ENCODE data around the gene JAG1.

The JAG1 gene

DNA sequence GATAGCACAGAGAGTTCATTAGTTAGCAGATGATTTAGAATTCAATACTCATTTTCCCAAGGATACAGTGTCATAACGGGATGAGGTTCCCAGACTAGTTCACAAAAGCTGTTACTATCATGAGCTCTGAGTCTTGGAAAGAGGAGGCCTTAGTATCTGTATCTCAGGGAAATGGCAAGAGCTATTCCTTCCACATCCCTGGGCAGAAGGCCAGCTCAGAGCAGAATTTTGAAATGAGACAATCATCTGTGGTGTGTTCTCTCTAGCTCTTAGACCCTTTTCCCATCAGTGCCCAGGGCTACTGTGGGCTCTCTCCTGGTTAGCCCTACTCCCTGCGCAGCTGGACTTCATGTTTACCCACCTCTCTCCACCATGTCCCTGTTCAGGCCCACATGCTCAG, 64.5 kb downstream of the JAG1 start:
- H3K4me3 ChIP-seq (replicated peaks; ENCODE audit: low read depth, low read length): no peak overlapping the region
- DNase-seq (ENCODE audit: extremely low read depth, low read depth): no peak
- TF ChIP-seq, protein P1, sequence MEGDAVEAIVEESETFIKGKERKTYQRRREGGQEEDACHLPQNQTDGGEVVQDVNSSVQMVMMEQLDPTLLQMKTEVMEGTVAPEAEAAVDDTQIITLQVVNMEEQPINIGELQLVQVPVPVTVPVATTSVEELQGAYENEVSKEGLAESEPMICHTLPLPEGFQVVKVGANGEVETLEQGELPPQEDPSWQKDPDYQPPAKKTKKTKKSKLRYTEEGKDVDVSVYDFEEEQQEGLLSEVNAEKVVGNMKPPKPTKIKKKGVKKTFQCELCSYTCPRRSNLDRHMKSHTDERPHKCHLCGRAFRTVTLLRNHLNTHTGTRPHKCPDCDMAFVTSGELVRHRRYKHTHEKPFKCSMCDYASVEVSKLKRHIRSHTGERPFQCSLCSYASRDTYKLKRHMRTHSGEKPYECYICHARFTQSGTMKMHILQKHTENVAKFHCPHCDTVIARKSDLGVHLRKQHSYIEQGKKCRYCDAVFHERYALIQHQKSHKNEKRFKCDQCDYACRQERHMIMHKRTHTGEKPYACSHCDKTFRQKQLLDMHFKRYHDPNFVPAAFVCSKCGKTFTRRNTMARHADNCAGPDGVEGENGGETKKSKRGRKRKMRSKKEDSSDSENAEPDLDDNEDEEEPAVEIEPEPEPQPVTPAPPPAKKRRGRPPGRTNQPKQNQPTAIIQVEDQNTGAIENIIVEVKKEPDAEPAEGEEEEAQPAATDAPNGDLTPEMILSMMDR (IDR thresholded peaks at IDR 0.05; ENCODE audit: low read depth, low read length, missing control alignments): no peak

DNA sequence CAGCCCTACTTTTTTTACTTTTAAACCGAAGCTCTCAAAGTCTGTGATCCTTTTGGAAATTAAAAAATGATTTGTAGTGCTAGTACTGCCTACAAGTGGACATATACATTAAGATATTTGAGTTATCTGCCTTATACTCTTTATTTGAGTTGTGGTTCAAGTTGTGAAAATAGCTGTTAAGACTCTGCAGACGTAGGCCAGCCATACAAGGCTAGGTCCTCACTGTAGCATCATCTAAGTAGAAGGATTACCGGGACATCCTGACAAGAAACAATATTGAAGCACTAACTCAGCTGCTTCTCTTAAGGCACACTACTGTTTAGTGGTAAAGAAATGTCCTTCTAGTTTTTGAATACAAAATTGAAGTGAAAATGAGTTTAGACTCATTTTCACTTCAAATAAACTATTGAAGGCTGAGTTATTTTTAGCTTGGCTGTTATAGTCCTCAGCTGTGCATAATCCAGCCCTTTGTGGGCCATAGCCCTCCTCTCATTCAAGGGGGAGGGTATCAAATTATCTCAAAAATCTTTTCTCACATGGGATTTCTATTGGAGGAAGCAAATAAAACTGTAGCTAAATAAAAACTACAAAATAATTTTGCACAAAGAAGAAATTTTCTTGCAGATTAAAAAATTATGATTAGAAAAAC, 68.1 kb downstream of the JAG1 start:
- no peak for DNase-seq (ENCODE audit: extremely low read depth, low read depth)
- H3K4me3 ChIP-seq (replicated peaks; ENCODE audit: low read depth, low read length): no peak overlapping the region
- TF ChIP-seq, protein P1 (IDR thresholded peaks at IDR 0.05; ENCODE audit: low read depth, low read length, missing control alignments): no peak

DNA sequence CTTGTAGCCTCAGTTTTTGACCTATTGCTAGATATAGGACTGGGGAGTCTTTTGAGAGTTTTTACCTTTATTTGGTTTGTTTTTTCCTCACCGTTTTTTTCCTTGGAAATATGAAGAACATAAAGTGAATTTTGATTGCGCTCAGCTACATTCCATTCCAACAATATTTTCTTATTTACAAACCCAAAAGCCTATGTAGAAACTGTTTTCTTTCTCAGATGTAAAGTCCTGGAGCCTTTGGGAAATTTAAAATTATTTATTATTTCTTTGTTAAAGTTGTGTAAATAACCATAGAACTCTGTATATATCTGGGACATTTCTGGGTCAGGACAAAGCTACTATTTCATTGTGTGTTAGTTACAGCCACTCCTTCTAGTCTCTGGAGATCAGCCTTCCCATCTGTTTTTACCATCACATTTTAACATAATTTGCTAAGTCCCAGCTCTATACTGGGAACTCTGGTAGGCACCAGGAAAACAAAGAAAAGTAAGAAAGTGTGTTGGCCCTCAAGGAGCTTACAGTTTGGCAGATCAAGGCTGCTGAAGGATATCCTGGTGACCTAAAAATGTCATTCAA, 68.8 kb downstream of the JAG1 start:
- DNase-seq (ENCODE audit: extremely low read depth, low read depth): no peak
- H3K4me3 ChIP-seq (replicated peaks; ENCODE audit: low read depth, low read length): no peak overlapping the region
- TF ChIP-seq, protein P1 (IDR thresholded peaks at IDR 0.05; ENCODE audit: low read depth, low read length, missing control alignments): no peak

DNA sequence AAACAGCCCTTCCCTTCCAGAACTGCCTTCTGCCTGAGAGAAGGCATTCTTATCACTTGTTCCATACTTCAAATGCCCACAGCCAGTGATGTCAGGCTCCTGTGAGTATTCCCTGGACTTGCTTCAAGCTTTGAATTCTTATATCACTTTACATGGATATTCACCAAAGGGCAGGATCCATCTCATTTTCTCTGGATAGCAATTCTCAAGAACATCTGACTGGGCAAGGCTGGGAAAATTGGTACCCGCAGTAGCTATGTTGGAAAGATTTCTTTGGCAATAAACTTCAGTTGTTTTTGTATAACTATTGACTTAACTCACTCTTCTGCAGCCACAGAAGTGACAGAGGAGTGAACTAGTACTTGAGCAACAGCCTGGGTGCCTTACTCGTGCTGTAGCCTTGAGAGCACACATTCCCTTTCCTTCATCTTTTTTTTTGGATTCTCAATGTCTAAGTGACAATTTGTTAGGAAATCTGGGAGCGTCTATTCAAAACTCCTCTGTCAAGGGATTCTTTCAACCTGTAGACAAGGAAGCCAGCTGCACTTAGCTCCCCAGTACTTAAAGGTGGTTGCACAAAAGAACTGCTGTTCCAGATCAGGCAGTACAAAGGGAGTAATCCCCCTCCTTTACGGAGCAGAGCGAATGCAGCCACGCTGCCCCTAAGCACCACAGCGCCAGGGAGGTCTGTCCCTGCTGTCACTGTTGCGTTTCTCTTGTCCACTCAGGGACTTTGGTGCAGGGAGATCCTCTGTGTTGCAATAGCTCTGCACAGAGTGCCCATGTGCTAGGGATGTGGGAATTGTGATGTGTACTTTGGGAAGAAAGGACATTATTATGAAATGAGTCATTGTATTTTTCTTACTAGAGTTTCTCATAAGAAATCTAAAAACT, 69.6 kb downstream of the JAG1 start:
- TF ChIP-seq, protein P1 (IDR thresholded peaks at IDR 0.05; ENCODE audit: low read depth, low read length, missing control alignments): no peak
- no peak for DNase-seq (ENCODE audit: extremely low read depth, low read depth)
- no peak overlapping the region for H3K4me3 ChIP-seq (replicated peaks; ENCODE audit: low read depth, low read length)

DNA sequence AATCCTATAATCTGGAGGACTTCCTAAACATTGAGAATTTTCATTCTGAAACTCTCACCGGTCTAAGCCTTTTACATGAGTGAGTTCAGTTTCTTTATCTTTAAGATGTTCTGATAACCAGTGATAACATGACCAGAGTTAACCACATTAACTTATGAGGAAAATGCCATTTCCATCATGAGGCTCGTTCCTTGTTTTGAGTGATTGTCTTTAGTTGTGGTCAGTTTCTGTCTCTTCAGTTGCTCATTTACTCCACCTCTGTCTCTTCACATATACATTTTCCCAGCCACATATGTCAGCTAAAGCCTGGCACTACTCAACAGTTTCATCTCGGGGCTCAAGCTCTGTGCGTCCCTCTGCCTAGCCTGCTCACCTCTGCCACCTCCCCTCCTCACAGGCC, 70.4 kb downstream of the JAG1 start:
- DNase-seq (ENCODE audit: extremely low read depth, low read depth): no peak
- TF ChIP-seq, protein P1 (IDR thresholded peaks at IDR 0.05; ENCODE audit: low read depth, low read length, missing control alignments): no peak
- no peak overlapping the region for H3K4me3 ChIP-seq (replicated peaks; ENCODE audit: low read depth, low read length)

DNA sequence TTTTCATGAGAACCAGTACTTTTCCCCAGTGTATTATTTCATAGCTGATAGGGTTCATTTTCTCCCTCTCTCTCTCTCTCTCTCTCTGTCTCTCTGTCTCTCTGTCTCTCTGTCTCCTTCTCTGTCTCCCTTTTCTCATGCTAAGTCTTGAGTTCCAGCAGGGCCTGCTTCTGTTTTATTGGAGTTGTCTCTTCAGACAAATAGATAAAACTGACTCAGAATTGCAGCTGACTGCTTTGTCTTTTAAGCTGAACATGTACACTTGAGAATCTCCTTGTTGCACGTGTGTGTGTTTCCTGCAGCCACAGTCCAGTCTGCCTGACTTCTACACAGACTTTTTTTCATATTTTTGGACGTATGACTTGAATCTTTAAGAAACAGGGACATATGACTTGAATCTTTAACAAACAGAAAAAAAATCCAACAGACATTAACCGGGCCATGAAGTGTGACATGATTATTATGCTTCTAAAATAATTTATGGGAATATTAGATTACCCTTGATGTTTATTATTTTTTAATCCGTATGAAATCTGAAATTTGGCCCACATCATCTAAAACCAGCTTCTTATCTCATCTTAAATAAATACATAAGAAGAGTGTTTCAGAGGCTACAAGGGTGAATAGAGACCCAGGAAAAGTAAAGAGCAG, 71.5 kb downstream of the JAG1 start:
- TF ChIP-seq, protein P1 (IDR thresholded peaks at IDR 0.05; ENCODE audit: low read depth, low read length, missing control alignments): no peak
- DNase-seq (ENCODE audit: extremely low read depth, low read depth): no peak
- H3K4me3 ChIP-seq (replicated peaks; ENCODE audit: low read depth, low read length): no peak overlapping the region
